ENCODE measurements around the gene JMJD8. TPM values are rescaled to one million over a fixed set of nuclear protein-coding genes. Genes with fewer than 3 reads are reported as not detected.

JMJD8 gene
- total and polyA plus RNA-seq, 2 experiments from 2014 or later: 48.5 to 82.5 TPM

DNA sequence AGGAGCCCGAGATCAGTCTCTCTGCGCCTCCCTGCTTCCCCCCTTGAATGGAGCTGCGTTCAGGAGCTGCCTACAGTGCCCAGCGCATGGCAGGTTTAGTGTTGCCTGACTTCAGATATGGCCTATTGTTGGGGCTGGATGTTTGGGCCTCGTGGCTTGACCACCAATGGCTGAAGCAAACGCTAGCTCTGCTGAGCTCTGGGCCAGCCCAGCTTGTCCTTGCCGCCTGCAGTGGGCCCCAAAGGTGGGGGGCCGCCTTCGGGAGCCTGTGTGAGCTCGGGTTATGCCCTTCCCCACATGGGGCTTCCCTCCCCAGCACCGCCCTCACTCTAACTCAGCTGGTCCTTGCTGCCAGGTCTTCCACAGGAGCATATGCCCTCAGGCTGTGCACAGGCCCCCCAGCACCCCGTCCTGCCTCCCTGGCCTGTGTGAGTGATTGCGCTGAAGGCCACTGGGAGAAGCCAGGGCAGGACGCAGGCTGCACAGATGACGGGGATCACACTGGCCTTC lies 46.0 kb downstream of the JMJD8 start:
- H3K9me2 ChIP-seq (ENCODE audit: insufficient read depth): no peaks in the 10 kb centered on the region
- H3K4me2 ChIP-seq: peak overlapping the region; percentile 79; the same call in 1 of the 2 replicates
- peaks cover 24% of the 10 kb centered on the region for H3K4me1 ChIP-seq (ENCODE audit: insufficient read depth)
- H3K4me1 Mint-ChIP-seq: peaks cover 20% of the 10 kb centered on the region
- peak overlapping the region; percentile 56; the same call in 1 of the 2 replicates for H3K27ac Mint-ChIP-seq
- H3K36me3 ChIP-seq (ENCODE audit: insufficient read depth): no peaks in the 10 kb centered on the region
- peak overlapping the region; percentile 65; the same call in 2 of the 3 replicates for H3K4me3 Mint-ChIP-seq
- no peak overlapping the region for H2AFZ ChIP-seq
- no peak overlapping the region for H3K27ac ChIP-seq (ENCODE audit: low read depth)
- peaks cover 7% of the 10 kb centered on the region for H3K79me2 ChIP-seq (replicated peaks; ENCODE audit: insufficient read depth)
- H3K4me3 ChIP-seq: peak overlapping the region; percentile 58
- H3K27me3 ChIP-seq (ENCODE audit: insufficient read depth): no peaks in the 10 kb centered on the region
- no peaks in the 10 kb centered on the region for H4K20me1 ChIP-seq (replicated peaks; ENCODE audit: insufficient read depth)
- H3F3A ChIP-seq (replicated peaks; ENCODE audit: low read depth): 0 out of 2 replicates have a peak, but pooled peaks cover 6% of the 10 kb centered on the region
- DNase-seq (ENCODE audit: low spot score) (peak; percentile 37), ATAC-seq (peak; percentile 0; the same call in 1 of the 3 replicates)
- H3K27me3 Mint-ChIP-seq (ENCODE audit: insufficient read depth, low read depth, poor library complexity): peaks cover 12% of the 10 kb centered on the region
- H3K36me3 Mint-ChIP-seq (ENCODE audit: low read depth): no peaks in the 10 kb centered on the region
- TF ChIP-seq, protein P1, sequence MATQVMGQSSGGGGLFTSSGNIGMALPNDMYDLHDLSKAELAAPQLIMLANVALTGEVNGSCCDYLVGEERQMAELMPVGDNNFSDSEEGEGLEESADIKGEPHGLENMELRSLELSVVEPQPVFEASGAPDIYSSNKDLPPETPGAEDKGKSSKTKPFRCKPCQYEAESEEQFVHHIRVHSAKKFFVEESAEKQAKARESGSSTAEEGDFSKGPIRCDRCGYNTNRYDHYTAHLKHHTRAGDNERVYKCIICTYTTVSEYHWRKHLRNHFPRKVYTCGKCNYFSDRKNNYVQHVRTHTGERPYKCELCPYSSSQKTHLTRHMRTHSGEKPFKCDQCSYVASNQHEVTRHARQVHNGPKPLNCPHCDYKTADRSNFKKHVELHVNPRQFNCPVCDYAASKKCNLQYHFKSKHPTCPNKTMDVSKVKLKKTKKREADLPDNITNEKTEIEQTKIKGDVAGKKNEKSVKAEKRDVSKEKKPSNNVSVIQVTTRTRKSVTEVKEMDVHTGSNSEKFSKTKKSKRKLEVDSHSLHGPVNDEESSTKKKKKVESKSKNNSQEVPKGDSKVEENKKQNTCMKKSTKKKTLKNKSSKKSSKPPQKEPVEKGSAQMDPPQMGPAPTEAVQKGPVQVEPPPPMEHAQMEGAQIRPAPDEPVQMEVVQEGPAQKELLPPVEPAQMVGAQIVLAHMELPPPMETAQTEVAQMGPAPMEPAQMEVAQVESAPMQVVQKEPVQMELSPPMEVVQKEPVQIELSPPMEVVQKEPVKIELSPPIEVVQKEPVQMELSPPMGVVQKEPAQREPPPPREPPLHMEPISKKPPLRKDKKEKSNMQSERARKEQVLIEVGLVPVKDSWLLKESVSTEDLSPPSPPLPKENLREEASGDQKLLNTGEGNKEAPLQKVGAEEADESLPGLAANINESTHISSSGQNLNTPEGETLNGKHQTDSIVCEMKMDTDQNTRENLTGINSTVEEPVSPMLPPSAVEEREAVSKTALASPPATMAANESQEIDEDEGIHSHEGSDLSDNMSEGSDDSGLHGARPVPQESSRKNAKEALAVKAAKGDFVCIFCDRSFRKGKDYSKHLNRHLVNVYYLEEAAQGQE (IDR thresholded peaks at IDR 0.05; ENCODE audit: unreplicated experiment): no peak
- TF ChIP-seq STAT1 (IDR thresholded peaks at IDR 0.05; ENCODE audit: unreplicated experiment): no peak
- no peak for TF ChIP-seq EZH2 (IDR thresholded peaks at IDR 0.05; ENCODE audit: low read depth, unreplicated experiment)
- TF ChIP-seq, protein P2, sequence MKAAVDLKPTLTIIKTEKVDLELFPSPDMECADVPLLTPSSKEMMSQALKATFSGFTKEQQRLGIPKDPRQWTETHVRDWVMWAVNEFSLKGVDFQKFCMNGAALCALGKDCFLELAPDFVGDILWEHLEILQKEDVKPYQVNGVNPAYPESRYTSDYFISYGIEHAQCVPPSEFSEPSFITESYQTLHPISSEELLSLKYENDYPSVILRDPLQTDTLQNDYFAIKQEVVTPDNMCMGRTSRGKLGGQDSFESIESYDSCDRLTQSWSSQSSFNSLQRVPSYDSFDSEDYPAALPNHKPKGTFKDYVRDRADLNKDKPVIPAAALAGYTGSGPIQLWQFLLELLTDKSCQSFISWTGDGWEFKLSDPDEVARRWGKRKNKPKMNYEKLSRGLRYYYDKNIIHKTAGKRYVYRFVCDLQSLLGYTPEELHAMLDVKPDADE (IDR thresholded peaks at IDR 0.05): no peak
- TF ChIP-seq, protein P3, sequence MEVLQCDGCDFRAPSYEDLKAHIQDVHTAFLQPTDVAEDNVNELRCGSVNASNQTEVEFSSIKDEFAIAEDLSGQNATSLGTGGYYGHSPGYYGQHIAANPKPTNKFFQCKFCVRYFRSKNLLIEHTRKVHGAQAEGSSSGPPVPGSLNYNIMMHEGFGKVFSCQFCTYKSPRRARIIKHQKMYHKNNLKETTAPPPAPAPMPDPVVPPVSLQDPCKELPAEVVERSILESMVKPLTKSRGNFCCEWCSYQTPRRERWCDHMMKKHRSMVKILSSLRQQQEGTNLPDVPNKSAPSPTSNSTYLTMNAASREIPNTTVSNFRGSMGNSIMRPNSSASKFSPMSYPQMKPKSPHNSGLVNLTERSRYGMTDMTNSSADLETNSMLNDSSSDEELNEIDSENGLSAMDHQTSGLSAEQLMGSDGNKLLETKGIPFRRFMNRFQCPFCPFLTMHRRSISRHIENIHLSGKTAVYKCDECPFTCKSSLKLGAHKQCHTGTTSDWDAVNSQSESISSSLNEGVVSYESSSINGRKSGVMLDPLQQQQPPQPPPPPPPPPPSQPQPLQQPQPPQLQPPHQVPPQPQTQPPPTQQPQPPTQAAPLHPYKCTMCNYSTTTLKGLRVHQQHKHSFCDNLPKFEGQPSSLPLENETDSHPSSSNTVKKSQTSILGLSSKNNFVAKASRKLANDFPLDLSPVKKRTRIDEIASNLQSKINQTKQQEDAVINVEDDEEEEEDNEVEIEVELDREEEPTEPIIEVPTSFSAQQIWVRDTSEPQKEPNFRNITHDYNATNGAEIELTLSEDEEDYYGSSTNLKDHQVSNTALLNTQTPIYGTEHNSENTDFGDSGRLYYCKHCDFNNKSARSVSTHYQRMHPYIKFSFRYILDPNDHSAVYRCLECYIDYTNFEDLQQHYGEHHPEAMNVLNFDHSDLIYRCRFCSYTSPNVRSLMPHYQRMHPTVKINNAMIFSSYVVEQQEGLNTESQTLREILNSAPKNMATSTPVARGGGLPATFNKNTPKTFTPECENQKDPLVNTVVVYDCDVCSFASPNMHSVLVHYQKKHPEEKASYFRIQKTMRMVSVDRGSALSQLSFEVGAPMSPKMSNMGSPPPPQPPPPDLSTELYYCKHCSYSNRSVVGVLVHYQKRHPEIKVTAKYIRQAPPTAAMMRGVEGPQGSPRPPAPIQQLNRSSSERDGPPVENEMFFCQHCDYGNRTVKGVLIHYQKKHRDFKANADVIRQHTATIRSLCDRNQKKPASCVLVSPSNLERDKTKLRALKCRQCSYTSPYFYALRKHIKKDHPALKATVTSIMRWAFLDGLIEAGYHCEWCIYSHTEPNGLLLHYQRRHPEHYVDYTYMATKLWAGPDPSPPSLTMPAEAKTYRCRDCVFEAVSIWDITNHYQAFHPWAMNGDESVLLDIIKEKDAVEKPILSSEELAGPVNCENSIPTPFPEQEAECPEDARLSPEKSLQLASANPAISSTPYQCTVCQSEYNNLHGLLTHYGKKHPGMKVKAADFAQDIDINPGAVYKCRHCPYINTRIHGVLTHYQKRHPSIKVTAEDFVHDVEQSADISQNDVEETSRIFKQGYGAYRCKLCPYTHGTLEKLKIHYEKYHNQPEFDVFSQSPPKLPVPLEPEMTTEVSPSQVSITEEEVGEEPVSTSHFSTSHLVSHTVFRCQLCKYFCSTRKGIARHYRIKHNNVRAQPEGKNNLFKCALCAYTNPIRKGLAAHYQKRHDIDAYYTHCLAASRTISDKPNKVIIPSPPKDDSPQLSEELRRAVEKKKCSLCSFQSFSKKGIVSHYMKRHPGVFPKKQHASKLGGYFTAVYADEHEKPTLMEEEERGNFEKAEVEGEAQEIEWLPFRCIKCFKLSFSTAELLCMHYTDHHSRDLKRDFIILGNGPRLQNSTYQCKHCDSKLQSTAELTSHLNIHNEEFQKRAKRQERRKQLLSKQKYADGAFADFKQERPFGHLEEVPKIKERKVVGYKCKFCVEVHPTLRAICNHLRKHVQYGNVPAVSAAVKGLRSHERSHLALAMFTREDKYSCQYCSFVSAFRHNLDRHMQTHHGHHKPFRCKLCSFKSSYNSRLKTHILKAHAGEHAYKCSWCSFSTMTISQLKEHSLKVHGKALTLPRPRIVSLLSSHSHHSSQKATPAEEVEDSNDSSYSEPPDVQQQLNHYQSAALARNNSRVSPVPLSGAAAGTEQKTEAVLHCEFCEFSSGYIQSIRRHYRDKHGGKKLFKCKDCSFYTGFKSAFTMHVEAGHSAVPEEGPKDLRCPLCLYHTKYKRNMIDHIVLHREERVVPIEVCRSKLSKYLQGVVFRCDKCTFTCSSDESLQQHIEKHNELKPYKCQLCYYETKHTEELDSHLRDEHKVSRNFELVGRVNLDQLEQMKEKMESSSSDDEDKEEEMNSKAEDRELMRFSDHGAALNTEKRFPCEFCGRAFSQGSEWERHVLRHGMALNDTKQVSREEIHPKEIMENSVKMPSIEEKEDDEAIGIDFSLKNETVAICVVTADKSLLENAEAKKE (CRISPR knock-in tag; IDR thresholded peaks at IDR 0.05): no peak
- TF ChIP-seq ZNF114 (CRISPR knock-in tag; IDR thresholded peaks at IDR 0.05): no peak
- TF ChIP-seq, protein P4, sequence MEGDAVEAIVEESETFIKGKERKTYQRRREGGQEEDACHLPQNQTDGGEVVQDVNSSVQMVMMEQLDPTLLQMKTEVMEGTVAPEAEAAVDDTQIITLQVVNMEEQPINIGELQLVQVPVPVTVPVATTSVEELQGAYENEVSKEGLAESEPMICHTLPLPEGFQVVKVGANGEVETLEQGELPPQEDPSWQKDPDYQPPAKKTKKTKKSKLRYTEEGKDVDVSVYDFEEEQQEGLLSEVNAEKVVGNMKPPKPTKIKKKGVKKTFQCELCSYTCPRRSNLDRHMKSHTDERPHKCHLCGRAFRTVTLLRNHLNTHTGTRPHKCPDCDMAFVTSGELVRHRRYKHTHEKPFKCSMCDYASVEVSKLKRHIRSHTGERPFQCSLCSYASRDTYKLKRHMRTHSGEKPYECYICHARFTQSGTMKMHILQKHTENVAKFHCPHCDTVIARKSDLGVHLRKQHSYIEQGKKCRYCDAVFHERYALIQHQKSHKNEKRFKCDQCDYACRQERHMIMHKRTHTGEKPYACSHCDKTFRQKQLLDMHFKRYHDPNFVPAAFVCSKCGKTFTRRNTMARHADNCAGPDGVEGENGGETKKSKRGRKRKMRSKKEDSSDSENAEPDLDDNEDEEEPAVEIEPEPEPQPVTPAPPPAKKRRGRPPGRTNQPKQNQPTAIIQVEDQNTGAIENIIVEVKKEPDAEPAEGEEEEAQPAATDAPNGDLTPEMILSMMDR (conservative IDR thresholded peaks at IDR 0.05; ENCODE audit: low read depth in 2 of 2): no peak
- TF ChIP-seq JUNB (IDR thresholded peaks at IDR 0.05; ENCODE audit: unreplicated experiment): no peak
- TF ChIP-seq CREB1 (CRISPR knock-in tag; IDR thresholded peaks at IDR 0.05; ENCODE audit: low read depth): no peak
- no peak for TF ChIP-seq ZNF331 (CRISPR knock-in tag; IDR thresholded peaks at IDR 0.05; ENCODE audit: low read depth)
- no peak for TF ChIP-seq EZH2phosphoT487 (IDR thresholded peaks at IDR 0.05; ENCODE audit: unreplicated experiment)
- TF ChIP-seq NANOG (IDR thresholded peaks at IDR 0.05; ENCODE audit: borderline replicate concordance): no peak
- no peak; the same call in 1 of the 2 replicates for TF ChIP-seq POLR2AphosphoS5 (IDR thresholded peaks at IDR 0.05; ENCODE audit: low read depth)
- peaks cover 4% of the 10 kb centered on the region; the same call in 2 of the 3 replicates for H3K9me3 Mint-ChIP-seq
